ENCODE data around the gene SVEP1. TPM values are rescaled to one million over a fixed set of nuclear protein-coding genes. Genes with fewer than 3 reads are reported as not detected.

SVEP1 gene
- polyA plus RNA-seq (2012; ENCODE audit: insufficient read length, low read depth), result 4.0 TPM

DNA sequence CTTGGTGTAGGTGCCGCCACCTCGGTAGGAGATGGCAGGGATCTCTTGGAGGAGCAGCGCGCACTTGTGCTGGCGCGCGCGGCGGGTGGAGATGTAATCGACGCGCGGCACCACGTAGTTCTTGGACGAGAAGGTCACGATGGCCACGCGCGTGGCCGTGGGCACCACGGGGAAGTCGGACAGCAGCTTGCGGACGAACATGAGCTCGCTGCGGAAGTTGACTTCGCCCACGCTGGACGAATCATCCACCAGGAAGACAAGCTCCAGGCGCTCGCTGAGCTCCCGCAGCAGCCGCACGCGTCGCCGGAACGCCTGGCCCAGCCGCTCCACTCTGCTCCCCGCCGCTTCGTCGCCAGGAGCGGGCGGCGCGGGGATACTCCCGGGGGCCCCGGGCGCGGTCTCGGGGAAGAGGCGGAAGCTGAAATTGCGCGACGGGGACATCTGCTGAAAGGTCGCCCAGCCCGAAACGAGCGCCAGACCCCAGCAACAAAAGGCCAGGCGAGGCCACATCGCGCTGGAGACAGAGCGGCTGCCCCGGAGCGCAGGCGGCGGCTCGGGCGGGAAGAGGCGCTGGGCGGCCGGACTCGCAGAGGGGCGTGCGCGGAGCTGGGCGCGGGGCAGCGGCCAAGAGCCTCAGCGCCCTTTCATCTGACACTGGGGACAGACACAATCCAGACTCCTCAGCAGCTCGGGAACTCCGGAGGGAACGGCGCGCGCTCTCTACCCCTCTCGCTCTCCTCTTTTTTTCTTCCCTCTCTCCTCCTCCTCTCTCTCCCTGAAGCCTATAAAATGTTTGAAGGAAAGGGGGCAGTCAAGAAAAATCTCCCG is at the start of gene SVEP1:
Gene SVEP1 (minus strand): TSS at position 708 of the 828 bp plus-strand sequence. CDS start 198 bp downstream, at position 510.
- TF ChIP-seq FOXP2 (optimal IDR thresholded peaks at IDR 0.05; ENCODE audit: borderline replicate concordance, extremely low read depth, extremely low read length, insufficient read depth) (peak; percentile 72), SIN3A (IDR thresholded peaks at IDR 0.05; ENCODE audit: borderline replicate concordance, insufficient read depth, low read length) (no peak), POLR2AphosphoS5 (IDR thresholded peaks at IDR 0.05; ENCODE audit: low read depth, low read length) (no peak), TAF1 (IDR thresholded peaks at IDR 0.05; ENCODE audit: borderline replicate concordance, insufficient read depth, low read length) (no peak)
- TF ChIP-seq, protein P1, sequence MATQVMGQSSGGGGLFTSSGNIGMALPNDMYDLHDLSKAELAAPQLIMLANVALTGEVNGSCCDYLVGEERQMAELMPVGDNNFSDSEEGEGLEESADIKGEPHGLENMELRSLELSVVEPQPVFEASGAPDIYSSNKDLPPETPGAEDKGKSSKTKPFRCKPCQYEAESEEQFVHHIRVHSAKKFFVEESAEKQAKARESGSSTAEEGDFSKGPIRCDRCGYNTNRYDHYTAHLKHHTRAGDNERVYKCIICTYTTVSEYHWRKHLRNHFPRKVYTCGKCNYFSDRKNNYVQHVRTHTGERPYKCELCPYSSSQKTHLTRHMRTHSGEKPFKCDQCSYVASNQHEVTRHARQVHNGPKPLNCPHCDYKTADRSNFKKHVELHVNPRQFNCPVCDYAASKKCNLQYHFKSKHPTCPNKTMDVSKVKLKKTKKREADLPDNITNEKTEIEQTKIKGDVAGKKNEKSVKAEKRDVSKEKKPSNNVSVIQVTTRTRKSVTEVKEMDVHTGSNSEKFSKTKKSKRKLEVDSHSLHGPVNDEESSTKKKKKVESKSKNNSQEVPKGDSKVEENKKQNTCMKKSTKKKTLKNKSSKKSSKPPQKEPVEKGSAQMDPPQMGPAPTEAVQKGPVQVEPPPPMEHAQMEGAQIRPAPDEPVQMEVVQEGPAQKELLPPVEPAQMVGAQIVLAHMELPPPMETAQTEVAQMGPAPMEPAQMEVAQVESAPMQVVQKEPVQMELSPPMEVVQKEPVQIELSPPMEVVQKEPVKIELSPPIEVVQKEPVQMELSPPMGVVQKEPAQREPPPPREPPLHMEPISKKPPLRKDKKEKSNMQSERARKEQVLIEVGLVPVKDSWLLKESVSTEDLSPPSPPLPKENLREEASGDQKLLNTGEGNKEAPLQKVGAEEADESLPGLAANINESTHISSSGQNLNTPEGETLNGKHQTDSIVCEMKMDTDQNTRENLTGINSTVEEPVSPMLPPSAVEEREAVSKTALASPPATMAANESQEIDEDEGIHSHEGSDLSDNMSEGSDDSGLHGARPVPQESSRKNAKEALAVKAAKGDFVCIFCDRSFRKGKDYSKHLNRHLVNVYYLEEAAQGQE (IDR thresholded peaks at IDR 0.05; ENCODE audit: insufficient read depth in 1 of 2, low read depth in 2 of 2, low read length in 2 of 2), result no peak

GRCh38 chr9:110626101-110626829 is 46.7 kb upstream of the SVEP1 start:
- TF ChIP-seq SIN3A (IDR thresholded peaks at IDR 0.05; ENCODE audit: borderline replicate concordance, insufficient read depth, low read length) (no peak), TAF1 (IDR thresholded peaks at IDR 0.05; ENCODE audit: borderline replicate concordance, insufficient read depth, low read length) (no peak), POLR2AphosphoS5 (IDR thresholded peaks at IDR 0.05; ENCODE audit: low read depth, low read length) (no peak), FOXP2 (optimal IDR thresholded peaks at IDR 0.05; ENCODE audit: borderline replicate concordance, extremely low read depth, extremely low read length, insufficient read depth) (no peak)
- TF ChIP-seq, protein P1 (IDR thresholded peaks at IDR 0.05; ENCODE audit: insufficient read depth in 1 of 2, low read depth in 2 of 2, low read length in 2 of 2), result no peak; a peak in 1 of 4 replicates

- TF ChIP-seq FOXP2 (optimal IDR thresholded peaks at IDR 0.05; ENCODE audit: borderline replicate concordance, extremely low read depth, extremely low read length, insufficient read depth) (no peak), SIN3A (IDR thresholded peaks at IDR 0.05; ENCODE audit: borderline replicate concordance, insufficient read depth, low read length) (no peak), POLR2AphosphoS5 (IDR thresholded peaks at IDR 0.05; ENCODE audit: low read depth, low read length) (no peak), TAF1 (IDR thresholded peaks at IDR 0.05; ENCODE audit: borderline replicate concordance, insufficient read depth, low read length) (no peak)
- TF ChIP-seq, protein P1 (IDR thresholded peaks at IDR 0.05; ENCODE audit: insufficient read depth in 1 of 2, low read depth in 2 of 2, low read length in 2 of 2), result no peak
Observed at GRCh38 chr9:110623462-110624025, 44.0 kb upstream of the SVEP1 start.

GRCh38 chr9:110622368-110622767 is 42.8 kb upstream of the SVEP1 start:
- TF ChIP-seq, protein P1 (IDR thresholded peaks at IDR 0.05; ENCODE audit: insufficient read depth in 1 of 2, low read depth in 2 of 2, low read length in 2 of 2), result no peak
- TF ChIP-seq SIN3A (IDR thresholded peaks at IDR 0.05; ENCODE audit: borderline replicate concordance, insufficient read depth, low read length) (no peak), POLR2AphosphoS5 (IDR thresholded peaks at IDR 0.05; ENCODE audit: low read depth, low read length) (no peak), FOXP2 (optimal IDR thresholded peaks at IDR 0.05; ENCODE audit: borderline replicate concordance, extremely low read depth, extremely low read length, insufficient read depth) (no peak), TAF1 (IDR thresholded peaks at IDR 0.05; ENCODE audit: borderline replicate concordance, insufficient read depth, low read length) (no peak)
